HG03280 (cell line): ENCODE results near the gene DNAH3.
"Not testable (repeated sequence)": the region's sequence is repeated elsewhere in the genome, so short reads cannot be mapped to it uniquely, and the experiment has no call there.

Source experiments
- ATAC-seq: cut with Tn5 transposase; IDR thresholded peaks from one replicate; pipeline ENCODE4 v1.9.1; 2021; ENCODE audit warnings: mild to moderate bottlenecking, moderate library complexity; ENCODE audit not compliant: unreplicated experiment

The DNAH3 gene

DNA sequence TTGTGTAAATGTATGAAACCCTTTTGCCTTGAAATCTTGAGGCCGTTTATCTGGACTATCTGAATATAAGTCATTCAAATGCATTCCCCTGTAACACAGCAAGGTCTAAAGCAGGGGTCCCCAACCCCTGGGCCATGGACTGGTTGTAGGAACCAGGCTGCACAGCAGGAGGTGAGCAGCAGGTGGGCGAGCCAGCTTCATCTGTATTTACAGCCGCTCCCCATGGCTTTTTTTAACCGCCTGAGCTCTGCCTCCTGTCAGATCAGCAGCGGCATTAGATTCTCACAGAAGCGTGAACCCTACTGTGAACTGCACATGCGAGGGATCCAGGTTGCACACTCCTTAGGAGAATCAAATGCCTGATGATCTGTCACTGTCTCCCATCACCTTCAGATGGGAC is 24.1 kb downstream of the DNAH3 start:
- no peak for ATAC-seq

DNA sequence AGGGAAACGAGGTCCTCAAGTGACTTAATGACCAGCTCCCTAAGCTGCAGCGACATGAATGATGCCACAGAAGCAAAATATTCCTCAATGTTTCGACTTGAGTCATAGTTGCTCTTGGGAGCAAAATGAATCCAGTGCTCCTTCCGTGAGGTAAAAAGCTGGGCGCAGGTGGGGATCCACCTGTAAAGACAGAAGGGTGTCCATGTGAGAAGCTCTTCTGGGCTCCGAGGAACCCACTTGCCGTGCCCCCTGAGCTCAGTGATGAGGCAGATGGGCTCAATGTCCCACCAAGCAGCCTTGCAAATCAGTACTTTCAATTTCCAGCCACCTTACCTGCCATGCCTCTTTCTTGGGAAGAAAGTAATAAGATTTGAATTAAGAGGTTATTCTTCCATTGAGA is 25.5 kb downstream of the DNAH3 start:
- ATAC-seq: no peak

DNA sequence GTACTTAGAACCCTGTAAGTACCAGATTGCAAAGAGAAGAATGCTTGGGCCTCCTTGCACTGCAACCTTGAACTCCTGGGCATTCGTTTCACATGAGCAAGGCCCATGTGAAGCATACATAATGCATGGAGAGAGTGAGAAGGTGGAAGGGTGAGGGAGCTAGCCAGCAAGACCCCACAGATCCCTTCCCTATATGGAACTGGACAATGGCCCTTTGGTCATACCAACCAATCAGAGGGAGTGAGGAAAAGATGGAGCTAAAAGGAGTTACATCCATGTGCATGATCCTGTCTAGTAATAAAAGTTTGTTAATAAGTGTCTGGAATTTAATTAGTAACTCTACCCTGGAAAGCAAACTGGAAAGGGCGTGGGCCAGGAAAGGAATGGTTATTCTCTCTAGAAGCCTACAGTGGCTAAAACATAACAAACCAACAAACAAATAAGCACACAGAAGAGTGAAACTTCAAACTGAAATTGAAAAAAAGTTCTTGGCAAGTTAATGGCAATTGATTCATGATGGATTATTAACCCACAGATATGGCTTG is 29.6 kb downstream of the DNAH3 start:
- no peak for ATAC-seq

DNA sequence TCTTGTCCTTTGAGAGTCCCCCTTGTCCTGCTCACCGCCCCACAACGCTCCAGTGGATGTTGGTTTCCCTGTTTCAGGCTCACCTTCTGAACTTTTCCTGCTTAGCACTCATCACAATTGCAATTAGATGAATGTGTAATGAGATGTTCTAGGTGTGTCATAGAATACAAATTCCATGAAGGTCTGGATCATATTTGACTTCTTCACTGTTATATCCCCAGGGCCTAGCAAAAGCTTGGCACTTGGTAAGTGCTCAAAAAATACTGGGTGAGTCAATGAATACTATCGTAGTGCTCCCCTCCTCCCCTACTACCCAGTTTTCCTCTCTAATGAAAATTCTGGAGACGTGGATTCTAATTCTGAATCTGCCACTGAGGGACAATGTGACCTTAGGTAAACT is 33.1 kb downstream of the DNAH3 start:
- no peak for ATAC-seq

DNA sequence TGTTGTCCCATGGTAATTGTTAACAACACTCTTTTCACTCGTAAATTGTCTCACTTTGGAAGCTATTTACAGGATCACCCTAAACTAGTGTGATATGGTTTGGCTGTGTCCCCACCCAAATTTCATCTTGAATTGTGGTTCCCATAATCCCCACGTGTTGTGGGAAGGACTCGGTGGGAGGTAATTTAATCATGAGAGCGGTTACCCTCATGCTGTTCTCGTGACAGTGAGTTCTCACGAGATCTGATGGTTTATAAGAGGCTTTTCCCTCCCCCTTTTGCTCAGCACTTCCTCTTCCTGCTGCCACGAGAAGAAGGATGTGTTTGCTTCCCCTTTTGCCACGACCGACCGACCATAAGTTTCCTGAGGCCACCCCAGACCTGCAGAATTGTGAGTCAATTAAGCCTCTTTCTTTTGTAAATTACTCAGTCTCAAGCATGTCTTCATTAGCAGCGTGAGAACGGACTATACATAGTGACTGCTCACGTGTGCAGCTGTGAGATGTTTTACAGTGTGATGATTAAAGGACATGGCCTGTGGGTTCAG is 34.4 kb downstream of the DNAH3 start:
- no peak for ATAC-seq

DNA sequence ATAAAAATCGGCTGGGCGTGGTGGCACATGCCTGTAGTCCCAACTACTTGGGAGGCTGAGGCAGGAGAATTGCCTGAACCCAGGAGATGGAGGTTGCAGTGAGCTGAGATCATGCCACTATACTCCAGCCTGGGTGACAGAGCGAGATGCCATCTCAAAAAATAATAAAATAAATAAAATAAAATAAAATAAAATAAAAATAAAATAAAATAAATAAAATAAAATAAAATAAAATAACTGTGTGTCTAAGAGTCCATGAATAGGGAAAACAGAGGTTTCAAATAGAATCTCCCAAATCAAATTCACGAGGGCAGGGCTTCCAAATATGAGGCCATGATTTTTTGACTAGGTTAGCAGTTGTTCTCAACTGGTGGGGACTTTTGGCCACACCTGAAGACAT is 35.1 kb downstream of the DNAH3 start:
- ATAC-seq: not testable (repeated sequence)

DNA sequence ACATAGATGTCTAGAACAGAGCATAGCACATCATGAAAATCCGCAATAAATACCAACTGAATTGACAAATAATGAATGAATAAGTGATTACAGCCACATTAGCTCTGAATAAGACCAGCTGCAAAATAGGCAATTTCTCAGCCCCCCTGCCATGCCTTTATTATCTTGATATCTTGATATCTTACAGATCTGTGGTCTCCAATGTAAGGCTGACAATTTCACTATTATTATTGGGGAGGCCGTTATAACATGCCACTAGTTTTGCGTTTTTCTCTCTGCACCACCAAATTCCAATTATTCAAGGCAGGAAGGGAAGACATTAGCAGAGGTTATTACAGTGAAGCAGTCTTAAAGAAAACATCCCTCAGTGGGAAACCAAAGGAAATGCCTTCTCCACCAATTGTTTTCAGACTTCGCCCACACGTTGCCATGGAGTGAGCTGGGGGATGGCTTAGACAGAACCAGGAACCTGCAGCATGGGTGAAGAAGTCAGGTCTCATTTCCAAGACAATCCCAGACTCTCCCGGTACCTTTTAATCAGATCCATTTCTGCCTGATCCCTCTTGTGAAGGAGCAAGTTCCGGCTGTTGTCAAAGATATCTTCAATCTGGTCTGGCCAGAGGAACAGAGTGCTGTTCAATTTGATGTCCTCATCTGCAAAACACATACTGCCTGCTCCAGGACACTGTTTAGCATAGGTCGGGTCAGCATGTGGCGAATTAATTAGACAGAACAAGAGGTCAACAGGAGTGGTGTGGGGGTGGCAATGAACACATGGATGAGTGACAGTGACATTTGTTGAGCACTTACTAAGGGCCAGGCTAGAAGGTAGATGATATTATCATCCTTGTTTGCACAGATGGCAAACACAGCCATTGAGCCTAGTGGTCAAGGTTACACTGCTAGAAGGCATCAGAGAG is 46.4 kb downstream of the DNAH3 start:
- no peak for ATAC-seq

DNA sequence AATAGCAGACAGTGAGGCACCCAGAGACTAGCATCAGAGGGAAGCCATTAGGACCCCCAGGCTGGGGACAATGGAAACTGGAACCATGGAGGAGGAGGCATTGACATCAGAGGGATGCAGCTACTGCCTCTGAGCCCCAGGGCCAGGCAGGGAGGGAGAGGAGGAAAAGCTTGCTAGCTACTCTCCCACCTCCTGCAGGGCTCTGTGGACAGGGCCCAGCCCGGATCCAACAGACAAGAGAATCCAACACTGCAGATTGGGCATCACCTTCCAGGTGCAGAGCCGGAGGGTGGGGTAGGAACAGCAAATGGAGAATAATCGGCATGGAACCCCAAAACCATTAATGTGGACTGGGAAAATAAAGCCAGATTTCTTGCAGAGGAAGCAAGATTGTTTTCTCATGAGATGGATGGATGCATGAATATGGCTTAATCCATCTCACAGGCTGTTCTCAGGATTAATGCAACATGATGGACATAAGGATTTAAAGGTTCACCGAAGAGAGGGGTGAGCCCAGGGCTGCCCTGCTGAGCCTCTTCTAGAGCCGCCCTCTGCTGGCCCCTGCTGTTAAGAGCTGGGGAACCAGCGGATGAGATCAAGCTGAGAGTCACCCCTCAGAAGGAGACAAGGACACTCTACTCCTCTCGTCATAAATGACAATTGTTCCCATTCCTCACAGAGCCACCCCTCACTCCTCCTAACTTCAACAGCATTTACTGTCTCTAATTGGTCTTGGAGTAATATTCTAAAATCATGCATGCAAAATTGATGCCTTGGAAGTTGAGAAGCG is 48.8 kb downstream of the DNAH3 start:
- ATAC-seq: no peak

DNA sequence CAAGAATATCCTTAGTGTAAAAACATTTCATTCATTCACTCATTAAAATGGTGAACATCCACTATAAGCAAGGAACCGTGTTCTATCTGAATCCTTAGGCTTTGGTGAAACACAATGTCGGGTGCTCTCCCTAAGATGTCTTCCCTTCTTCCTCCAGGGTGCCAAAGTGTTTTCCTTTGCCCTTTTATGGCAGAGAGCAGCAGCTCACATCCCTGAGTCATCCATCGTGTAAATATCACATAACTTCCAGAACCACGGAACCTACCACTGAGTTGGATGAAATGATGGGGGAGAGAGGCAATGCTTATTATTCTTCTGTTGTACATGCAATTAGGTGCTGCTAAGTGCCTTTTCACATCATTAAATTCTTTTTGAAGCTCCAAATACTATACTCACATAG is 50.2 kb downstream of the DNAH3 start:
- ATAC-seq: no peak

DNA sequence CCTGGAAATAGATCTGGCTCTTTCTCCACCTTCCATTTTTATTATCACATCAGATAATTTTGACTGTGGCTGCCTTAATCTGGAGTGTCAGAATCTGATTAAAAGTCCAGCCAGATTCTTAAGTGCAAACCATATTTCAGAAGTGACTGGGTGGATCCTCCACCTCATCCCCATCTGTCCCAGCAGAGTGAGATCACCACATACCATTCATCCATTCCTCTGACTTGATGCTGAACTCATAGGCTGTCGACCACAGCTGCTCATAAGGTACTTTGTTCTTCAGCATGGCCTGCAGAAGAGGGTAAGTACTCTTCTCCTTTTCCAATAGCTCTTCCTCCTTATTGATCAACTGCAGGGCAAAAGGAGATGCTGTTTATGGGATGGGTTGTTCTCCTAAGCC is 53.5 kb downstream of the DNAH3 start:
- ATAC-seq: no peak

DNA sequence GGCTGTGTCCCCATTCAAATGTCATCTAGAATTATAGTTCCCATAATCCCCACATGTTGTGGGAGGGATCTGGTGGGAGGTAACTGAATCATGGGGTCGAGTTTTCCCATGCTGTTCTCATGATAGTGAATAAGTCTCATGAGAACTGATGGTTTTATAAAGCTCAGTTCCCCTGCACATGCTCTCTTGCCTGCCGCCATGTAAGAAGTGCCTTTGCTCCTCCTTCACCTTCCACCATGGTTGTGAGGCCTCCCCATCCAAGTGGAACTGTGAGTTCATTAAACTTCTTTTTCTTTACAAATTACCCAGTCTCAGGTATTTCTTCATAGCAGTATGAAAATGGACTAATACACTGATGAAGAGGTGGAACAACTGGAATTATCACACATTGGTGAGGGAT is 55.9 kb downstream of the DNAH3 start:
- not testable (repeated sequence) for ATAC-seq

DNA sequence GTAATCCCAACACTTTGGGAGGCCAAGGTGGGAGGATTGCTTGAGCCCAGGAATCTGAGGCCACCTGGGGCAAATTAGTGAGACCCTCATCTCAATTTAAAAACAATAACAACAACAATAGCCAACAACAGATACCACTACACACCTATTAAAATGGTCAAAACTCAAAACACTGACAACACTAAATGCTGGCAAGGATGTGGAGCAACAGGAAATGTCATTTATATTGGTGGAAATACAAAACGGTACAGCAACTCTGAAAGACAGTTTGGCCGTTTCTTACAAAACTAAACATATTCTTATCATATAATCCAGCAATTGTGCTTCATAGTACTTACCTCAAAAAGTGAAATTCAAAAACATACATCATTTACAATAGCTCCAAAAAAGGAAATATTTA is 57.7 kb downstream of the DNAH3 start:
- ATAC-seq: no peak

DNA sequence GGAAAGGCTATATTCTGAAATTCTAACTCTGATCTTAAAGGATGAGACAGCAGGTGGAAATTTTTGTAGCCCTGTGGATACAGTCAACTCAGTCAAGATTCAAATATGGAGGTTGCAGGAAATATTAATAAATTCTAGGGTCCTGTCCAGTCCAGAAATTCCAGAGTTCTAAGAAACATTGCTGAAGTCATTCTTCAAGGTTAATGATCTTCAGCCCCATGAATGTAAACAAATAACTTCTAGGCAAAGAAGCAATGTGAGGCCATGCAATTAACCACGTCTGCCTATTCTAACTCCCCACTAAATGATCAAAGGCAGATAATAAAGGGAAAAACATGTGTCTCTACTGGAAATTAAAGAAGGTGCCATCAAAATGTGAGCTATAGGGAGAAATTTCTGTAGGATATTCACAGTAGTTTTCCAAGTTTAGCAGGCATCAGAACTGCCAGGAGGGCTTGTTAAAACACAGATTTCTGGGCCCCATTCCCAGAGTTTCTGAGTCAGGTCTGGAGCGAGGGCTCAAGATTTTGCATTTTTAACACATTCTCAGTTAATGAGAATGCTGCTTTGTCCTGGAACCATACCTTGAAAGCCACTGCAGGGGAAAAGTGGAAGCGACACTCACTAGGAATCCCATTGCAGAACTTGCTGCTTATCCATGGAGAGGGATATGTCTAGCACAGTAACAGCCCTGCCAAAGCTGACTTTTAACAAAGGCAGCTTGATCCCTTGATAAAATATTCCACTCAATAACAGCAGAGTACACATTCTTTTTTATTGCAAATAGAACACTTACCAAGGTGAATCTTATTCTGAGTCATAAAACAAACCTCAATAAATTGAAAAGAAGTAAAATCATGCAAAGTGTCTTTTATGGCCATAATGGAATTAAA is 61.8 kb downstream of the DNAH3 start:
- ATAC-seq: no peak

DNA sequence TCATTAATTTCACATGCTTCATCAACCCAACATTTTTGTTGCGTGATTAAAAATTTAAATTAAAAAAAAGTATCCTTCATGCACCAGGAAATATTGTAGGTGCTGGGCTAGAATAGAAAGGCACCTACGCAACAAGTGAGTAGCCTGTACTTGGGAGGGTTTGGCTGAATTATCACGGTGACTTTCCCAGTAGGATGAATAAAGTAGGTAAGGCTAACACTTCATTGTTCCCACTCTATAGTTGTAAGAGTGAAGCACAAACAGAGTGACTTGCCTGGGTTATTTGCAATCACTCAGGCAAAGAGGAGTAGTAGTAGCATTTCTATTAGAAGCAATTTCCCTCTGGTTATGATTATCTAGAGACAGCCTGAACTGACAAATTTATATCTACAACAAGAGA is 62.5 kb downstream of the DNAH3 start:
- ATAC-seq: no peak

DNA sequence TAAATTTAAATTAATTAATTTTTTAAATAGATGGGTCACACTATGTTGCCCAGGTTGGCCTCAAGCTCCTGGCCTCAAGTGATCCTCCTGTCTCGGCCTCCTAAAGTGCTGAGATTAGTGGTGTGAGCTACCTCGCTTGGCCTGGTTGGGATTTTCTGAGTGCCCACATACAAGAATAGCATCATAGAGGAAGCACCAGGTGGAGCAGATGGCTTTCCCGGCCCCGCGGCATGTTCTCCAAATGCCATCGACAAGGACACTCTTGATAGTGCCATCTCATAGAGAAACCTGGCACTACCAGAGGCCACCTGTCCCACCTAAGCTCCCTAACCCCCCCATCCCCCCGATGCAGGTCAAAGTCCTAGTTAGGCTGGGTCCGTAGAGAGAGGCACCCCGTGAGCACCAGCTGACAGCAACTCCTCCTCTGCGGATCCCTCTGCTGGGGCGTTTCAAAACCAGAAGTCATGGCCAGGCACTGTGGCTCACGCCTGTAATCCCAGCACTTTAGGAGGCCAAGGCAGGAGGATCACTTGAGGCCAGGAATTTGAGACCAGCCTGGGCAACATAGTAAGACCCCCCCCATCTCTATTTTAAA is 65.9 kb downstream of the DNAH3 start:
- ATAC-seq: no peak

DNA sequence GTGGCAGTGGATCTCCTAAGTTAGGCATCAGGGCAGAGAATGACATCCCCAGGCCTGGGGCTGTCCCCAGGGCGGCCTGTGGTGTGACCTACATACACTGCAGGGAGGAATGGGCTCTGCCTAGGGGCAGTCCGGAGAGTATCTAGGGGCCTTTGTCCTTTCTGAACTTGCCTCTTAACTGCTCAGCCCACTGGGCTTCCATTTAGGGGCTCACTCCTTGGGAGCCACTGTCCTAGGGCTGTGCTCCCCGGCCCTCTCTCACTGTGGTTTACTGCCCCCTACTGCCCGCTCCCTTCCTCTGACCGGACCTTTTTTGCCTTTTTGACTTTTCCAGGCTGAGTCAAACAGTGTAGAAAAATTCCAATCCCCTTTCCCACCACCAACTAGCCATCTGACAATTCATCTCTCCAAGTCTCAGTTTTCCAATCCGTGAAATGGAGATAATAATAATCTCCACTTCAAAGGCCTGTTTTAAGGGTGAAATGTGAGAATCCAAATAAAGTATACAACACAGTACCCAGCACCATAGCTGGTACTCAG is 66.8 kb downstream of the DNAH3 start:
- no peak for ATAC-seq

DNA sequence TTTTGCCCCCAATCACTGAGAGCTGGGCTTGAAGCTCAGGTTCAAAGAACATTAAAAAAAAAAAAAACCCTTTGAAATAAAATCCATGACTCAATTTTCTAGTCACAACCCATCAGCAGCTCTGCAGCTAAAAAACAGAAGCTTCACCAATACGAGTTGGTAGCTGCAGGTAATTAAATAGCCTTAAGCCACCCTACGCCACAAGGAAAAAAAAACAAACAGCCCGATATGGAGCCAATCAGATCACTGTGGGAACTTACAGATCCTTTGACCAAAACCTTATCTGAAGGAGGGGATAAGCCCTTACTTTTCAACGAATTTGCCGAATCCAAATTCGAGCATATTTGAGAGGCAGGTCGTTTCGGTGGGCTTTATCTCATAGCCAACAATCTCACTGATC is 69.3 kb downstream of the DNAH3 start:
- no peak for ATAC-seq

DNA sequence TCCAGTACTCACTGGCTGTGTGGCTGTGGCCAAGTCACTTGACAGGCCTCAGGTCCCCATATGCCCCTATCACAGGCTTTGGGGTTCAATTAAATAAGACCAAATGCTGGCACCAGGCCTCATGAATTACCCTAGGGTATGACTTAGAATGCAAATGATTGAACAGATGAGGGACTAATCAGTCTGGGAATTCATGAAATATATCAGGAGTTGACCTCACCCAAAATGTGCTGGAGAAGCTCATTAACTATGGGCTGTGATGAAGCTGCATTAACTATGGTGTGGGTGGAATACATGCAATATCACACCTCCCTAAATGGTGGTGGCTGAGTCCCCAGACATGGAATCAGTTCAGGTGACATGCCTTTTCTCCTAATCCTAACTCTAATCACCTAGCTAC is 72.1 kb downstream of the DNAH3 start:
- no peak for ATAC-seq

DNA sequence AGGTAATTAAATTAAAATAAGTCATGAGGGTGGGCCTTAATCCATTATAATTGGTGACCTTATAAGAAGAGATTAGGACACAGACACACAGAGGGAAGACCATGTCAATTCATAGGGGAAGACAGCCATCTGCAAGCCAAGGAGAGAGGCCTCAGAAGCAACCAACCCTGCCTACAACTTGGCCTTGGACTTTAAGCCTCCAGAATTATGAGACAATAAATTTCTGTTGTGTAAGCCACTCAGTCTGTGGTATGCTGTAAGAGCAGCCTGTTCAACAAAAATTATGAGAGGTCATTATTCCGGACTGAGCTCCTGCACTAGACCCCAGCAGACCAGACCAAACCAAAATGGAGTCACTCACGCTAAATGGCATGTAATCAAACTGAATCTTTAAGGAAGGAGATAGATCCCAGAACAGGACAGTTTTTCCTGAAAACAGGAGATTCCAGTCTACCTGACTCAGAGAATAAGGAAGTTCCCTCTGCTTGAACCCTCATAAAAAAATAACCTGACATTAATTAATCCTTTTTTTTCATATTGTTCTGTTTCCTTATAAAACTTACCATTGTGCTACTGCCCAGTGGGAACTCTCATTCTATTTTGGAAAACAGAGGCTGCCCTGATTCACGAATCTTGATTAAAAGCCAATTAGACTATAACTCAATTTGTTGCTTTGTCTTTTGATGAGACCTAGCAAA is 74.3 kb downstream of the DNAH3 start:
- ATAC-seq: no peak
